K562 (cell line): ENCODE data around the gene CCDC9. TPM values are rescaled to one million over a fixed set of nuclear protein-coding genes. Genes with fewer than 3 reads are reported as not detected.
A peak's percentile ranks its signal among the peaks of the same experiment; 100 is the strongest.

Source experiments
- CHD1 ChIP-seq: fragments of 200-600 bp; sonication (generic); IDR thresholded peaks from one replicate; pipeline ENCODE4 v1.6.1; 2012; ENCODE audit warnings: mild to moderate bottlenecking, moderate library complexity, low read length, inconsistent platforms
- CTCF ChIP-seq, 3 experiments: IDR thresholded peaks in 2 of 3; conservative IDR thresholded peaks in 1 of 3; 2 replicates each; pipeline ENCODE4 v1.5.1; 2011 to 2012; ENCODE audit warnings: low read length in 3 of 3, mild to moderate bottlenecking in 3 of 3, control low read depth in 2 of 3, improper control_type of control experiment in 1 of 3, inconsistent platforms in 1 of 3, low read depth in 1 of 3, mixed read lengths in 1 of 3, moderate library complexity in 1 of 3; ENCODE audit not compliant: insufficient read depth in 2 of 3
- ERF ChIP-seq: fragments of 450-650 bp; formaldehyde crosslinking; IDR thresholded peaks from 2 replicates; pipeline ENCODE4 v1.4.0; 2020; ENCODE audit warnings: mild to moderate bottlenecking, mixed read lengths
- FOXA3 ChIP-seq, 2 experiments: fragments of 450-650 bp in 1 of 2; sonication (generic) in 1 of 2; formaldehyde crosslinking; IDR thresholded peaks in 1 of 2; conservative IDR thresholded peaks in 1 of 2; 2 replicates each; pipeline versions ENCODE4 v1.4.0 to v1.8.0; 2020 to 2022; ENCODE audit warnings: mild to moderate bottlenecking in 2 of 2, missing genetic modification reagents in 1 of 2
- GABPB1 ChIP-seq: sonication (generic); formaldehyde crosslinking; IDR thresholded peaks from 2 replicates; pipeline ENCODE4 v1.8.0; 2022; ENCODE audit warnings: mild to moderate bottlenecking, missing genetic modification reagents
- HLTF ChIP-seq: fragments of 450-650 bp; IDR thresholded peaks from 2 replicates; pipeline ENCODE4 v1.6.1; 2016
- JUNB ChIP-seq: fragments of 450-650 bp; formaldehyde crosslinking; conservative IDR thresholded peaks from 2 replicates; pipeline ENCODE4 v1.4.0; 2020; ENCODE audit warnings: mild to moderate bottlenecking
- PHTF2 ChIP-seq: fragments of 250-450 bp; sonication (Bioruptor Pico); IDR thresholded peaks from 2 replicates; pipeline ENCODE4 v1.5.0; 2021; ENCODE audit warnings: mild to moderate bottlenecking
- POLR2A ChIP-seq: fragments of 450-650 bp; conservative IDR thresholded peaks from 2 replicates; pipeline ENCODE4 v1.6.1; 2016
- SLC30A9 ChIP-seq: fragments of 250-450 bp; sonication (Bioruptor Pico); IDR thresholded peaks from 2 replicates; pipeline ENCODE4 v1.8.0; 2022; ENCODE audit warnings: mild to moderate bottlenecking, moderate library complexity
- ZNF146 ChIP-seq: IDR thresholded peaks from one replicate; pipeline ENCODE4 v1.6.1; 2018; ENCODE audit warnings: missing compliant biosample characterization; ENCODE audit not compliant: unreplicated experiment
- polyA plus RNA-seq, 8 experiments: library from polyadenylated mRNA; depleted of rRNA in 4 of 8; stranded (reverse) in 5 of 8; unstranded in 3 of 8; fragments of >200 nt; fragmentation: Nextera tagmentation in 2 of 8; fragmentation: Illumina TruSeq in 1 of 8; extraction: Ambion mirVana in 2 of 8; extraction: Trizol in 1 of 8; gene quantifications; 2 replicates each; pipeline versions ENCODE4 v1.2.1 to v1.2.3, GENCODE V29; 2011 to 2014; ENCODE audit warnings: inconsistent platforms in 1 of 8, missing spikeins in 1 of 8
- total RNA-seq, 7 experiments: library from RNA; depleted of rRNA in 6 of 7; stranded (reverse); fragments of >200 nt in 6 of 7; fragmentation: Illumina TruSeq in 2 of 7; extraction: Trizol in 2 of 7; gene quantifications; 2 replicates each; pipeline versions ENCODE4 v1.2.1 to v1.2.3, GENCODE V29; 2011 to 2021; ENCODE audit warnings: low replicate concordance in 1 of 7
- TF ChIP-seq, protein P1 (sequence below): sonication (generic); formaldehyde crosslinking; IDR thresholded peaks from 2 replicates; pipeline ENCODE4 v1.8.0; 2023; ENCODE audit warnings: mild to moderate bottlenecking, missing genetic modification reagents
- TF ChIP-seq, protein P2 (sequence below): fragments of 150-350 bp; IDR thresholded peaks from 2 replicates; pipeline ENCODE4 v1.6.1; 2014; ENCODE audit warnings: low read depth, mild to moderate bottlenecking, low read length, borderline replicate concordance

Gene CCDC9
- total and polyA plus RNA-seq, 9 of the 15 experiments (the other 6 are each of a cell fraction or from before 2014, with no cell fraction given), result 0.23 to 38.6 (median 8.4) TPM

- TF ChIP-seq, protein P1, sequence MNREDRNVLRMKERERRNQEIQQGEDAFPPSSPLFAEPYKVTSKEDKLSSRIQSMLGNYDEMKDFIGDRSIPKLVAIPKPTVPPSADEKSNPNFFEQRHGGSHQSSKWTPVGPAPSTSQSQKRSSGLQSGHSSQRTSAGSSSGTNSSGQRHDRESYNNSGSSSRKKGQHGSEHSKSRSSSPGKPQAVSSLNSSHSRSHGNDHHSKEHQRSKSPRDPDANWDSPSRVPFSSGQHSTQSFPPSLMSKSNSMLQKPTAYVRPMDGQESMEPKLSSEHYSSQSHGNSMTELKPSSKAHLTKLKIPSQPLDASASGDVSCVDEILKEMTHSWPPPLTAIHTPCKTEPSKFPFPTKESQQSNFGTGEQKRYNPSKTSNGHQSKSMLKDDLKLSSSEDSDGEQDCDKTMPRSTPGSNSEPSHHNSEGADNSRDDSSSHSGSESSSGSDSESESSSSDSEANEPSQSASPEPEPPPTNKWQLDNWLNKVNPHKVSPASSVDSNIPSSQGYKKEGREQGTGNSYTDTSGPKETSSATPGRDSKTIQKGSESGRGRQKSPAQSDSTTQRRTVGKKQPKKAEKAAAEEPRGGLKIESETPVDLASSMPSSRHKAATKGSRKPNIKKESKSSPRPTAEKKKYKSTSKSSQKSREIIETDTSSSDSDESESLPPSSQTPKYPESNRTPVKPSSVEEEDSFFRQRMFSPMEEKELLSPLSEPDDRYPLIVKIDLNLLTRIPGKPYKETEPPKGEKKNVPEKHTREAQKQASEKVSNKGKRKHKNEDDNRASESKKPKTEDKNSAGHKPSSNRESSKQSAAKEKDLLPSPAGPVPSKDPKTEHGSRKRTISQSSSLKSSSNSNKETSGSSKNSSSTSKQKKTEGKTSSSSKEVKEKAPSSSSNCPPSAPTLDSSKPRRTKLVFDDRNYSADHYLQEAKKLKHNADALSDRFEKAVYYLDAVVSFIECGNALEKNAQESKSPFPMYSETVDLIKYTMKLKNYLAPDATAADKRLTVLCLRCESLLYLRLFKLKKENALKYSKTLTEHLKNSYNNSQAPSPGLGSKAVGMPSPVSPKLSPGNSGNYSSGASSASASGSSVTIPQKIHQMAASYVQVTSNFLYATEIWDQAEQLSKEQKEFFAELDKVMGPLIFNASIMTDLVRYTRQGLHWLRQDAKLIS (CRISPR knock-in tag), result peak; percentile 65; the same call in 1 of the 2 replicates
- TF ChIP-seq HLTF (no peak; the same call in 1 of the 2 replicates), SLC30A9 (CRISPR knock-in tag) (no peak), CTCF (IDR thresholded peaks at IDR 0.05 in 2 of 3, conservative IDR thresholded peaks at IDR 0.05 in 1 of 3; ENCODE audit: insufficient read depth in 2 of 3, low read depth in 1 of 3, low read length in 3 of 3) (0 out of 6 replicates have a peak, but pooled peaks of 1 of the 3 experiments have one; percentile 0), GABPB1 (CRISPR knock-in tag) (peak; percentile 54; the same call in 1 of the 2 replicates), CHD1 (peak; percentile 43), PHTF2 (CRISPR knock-in tag) (no peak), JUNB (no peak), FOXA3 (CRISPR knock-in tag; conservative IDR thresholded peaks at IDR 0.05 in 1 of 2, IDR thresholded peaks at IDR 0.05 in 1 of 2) (no peak), POLR2A (peak; percentile 86), ERF (peak; percentile 86), ZNF146 (CRISPR knock-in tag) (no peak)
- TF ChIP-seq, protein P2, sequence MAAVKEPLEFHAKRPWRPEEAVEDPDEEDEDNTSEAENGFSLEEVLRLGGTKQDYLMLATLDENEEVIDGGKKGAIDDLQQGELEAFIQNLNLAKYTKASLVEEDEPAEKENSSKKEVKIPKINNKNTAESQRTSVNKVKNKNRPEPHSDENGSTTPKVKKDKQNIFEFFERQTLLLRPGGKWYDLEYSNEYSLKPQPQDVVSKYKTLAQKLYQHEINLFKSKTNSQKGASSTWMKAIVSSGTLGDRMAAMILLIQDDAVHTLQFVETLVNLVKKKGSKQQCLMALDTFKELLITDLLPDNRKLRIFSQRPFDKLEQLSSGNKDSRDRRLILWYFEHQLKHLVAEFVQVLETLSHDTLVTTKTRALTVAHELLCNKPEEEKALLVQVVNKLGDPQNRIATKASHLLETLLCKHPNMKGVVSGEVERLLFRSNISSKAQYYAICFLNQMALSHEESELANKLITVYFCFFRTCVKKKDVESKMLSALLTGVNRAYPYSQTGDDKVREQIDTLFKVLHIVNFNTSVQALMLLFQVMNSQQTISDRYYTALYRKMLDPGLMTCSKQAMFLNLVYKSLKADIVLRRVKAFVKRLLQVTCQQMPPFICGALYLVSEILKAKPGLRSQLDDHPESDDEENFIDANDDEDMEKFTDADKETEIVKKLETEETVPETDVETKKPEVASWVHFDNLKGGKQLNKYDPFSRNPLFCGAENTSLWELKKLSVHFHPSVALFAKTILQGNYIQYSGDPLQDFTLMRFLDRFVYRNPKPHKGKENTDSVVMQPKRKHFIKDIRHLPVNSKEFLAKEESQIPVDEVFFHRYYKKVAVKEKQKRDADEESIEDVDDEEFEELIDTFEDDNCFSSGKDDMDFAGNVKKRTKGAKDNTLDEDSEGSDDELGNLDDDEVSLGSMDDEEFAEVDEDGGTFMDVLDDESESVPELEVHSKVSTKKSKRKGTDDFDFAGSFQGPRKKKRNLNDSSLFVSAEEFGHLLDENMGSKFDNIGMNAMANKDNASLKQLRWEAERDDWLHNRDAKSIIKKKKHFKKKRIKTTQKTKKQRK, result no peak
Observed at GRCh38 chr19:47274071-47274890, 18.0 kb downstream of the CCDC9 start, which contains the start of gene INAFM1 (continued).
